ENCODE results near the gene ZNF580.

- TF ChIP-seq GLI2 (tag by site-specific recombination; IDR thresholded peaks at IDR 0.05; ENCODE audit: borderline replicate concordance, low read depth) (no peak), TSHZ1 (tag by site-specific recombination; IDR thresholded peaks at IDR 0.05; ENCODE audit: borderline replicate concordance) (no peak), GLIS2 (tag by site-specific recombination; IDR thresholded peaks at IDR 0.05) (no peak), PBX3 (CRISPR knock-in tag; IDR thresholded peaks at IDR 0.05) (no peak), SALL2 (tag by site-specific recombination; IDR thresholded peaks at IDR 0.05; ENCODE audit: borderline replicate concordance) (no peak), HOXA7 (CRISPR knock-in tag; IDR thresholded peaks at IDR 0.05; ENCODE audit: borderline replicate concordance) (no peak), CTCF (tag by site-specific recombination; IDR thresholded peaks at IDR 0.05) (no peak)
These were observed 3.3 kb upstream of the ZNF580 start for GRCh38 chr19:55637534-55637933.

All from HEK293 (cell line).